H1 (cell line): ENCODE data around the gene IQCH. TPM values are rescaled to one million over a fixed set of nuclear protein-coding genes. Genes with fewer than 3 reads are reported as not detected.

Source experiments
- CTCF ChIA-PET: fragments of 300-600 bp; sonication (Branson Sonifier 250); formaldehyde crosslinking; loops from one replicate; lab custom pipeline; 2021; ENCODE audit not compliant: partially characterized antibody; lab: Charles Lee
- POLR2A ChIA-PET: fragments of 300-600 bp; sonication (Branson Sonifier 250); formaldehyde crosslinking; loops from one replicate; lab custom pipeline; 2021; ENCODE audit warnings: inconsistent platforms; ENCODE audit not compliant: partially characterized antibody; lab: Charles Lee
- DNase-seq, 2 experiments: peaks; one replicate each; pipeline versions ENCODE4 v3.0.0 to v3.0.0-alpha.2; 2010 to 2022; ENCODE audit warnings: low spot score in 2 of 2, low read depth in 1 of 2, mixed read lengths in 1 of 2
- FAIRE-seq: peaks from 2 replicates; lab custom pipeline; 2011; peaks lifted over from hg19 to GRCh38; lab: Jason Lieb, UNC
- H2AFZ ChIP-seq: 2 replicates; pipeline ENCODE4 v1.8.1; 2012; ENCODE audit warnings: low read length, inconsistent platforms
- H2AK5ac ChIP-seq: 2 replicates; pipeline ENCODE4 v1.6.1; 2013; ENCODE audit warnings: low read depth, low read length
- H2BK120ac ChIP-seq: replicated peaks from 2 replicates; pipeline ENCODE3; 2013; ENCODE audit warnings: low read depth, low read length, inconsistent platforms
- H2BK12ac ChIP-seq: 2 replicates; pipeline ENCODE4 v1.6.1; 2013; ENCODE audit warnings: low read depth, low read length
- H2BK15ac ChIP-seq: 2 replicates; pipeline ENCODE4 v1.6.1; 2013; ENCODE audit warnings: low read length
- H2BK20ac ChIP-seq: 2 replicates; pipeline ENCODE4 v1.6.1; 2013; ENCODE audit warnings: low read length
- H2BK5ac ChIP-seq: 2 replicates; pipeline ENCODE4 v1.6.1; 2013; ENCODE audit warnings: low read depth, low read length
- H3K14ac ChIP-seq: 2 replicates; pipeline ENCODE4 v1.6.1; 2013; ENCODE audit warnings: inconsistent platforms; ENCODE audit not compliant: insufficient read length
- H3K18ac ChIP-seq: 2 replicates; pipeline ENCODE4 v1.6.1; 2013; ENCODE audit warnings: low read length; ENCODE audit errors: extremely low read depth
- H3K23ac ChIP-seq: 2 replicates; pipeline ENCODE4 v1.6.1; 2013; ENCODE audit warnings: inconsistent platforms; ENCODE audit not compliant: insufficient read length
- H3K23me2 ChIP-seq: 2 replicates; pipeline ENCODE4 v1.6.1; 2013; ENCODE audit warnings: low read depth, low read length
- H3K27ac ChIP-seq: 2 replicates; pipeline ENCODE4 v1.6.1; 2011; ENCODE audit warnings: low read depth, low read length, inconsistent platforms
- H3K27me3 ChIP-seq, 4 experiments: replicated peaks in 1 of 4; 1 replicate in 1 of 4; 2 replicates in 3 of 4; pipeline versions ENCODE4 v1.6.1 to v1.8.1; 2011 to 2013; ENCODE audit warnings: low read length in 3 of 4, mild to moderate bottlenecking in 3 of 4, inconsistent platforms in 2 of 4, mixed read lengths in 2 of 4, moderate library complexity in 1 of 4; ENCODE audit not compliant: control insufficient read depth in 3 of 4, insufficient read depth in 3 of 4; ENCODE audit errors: extremely low read depth in 1 of 4
- H3K36me3 ChIP-seq, 4 experiments: 2 replicates each; pipeline versions ENCODE4 v1.6.1 to v1.8.1; 2011 to 2013; ENCODE audit warnings: mild to moderate bottlenecking in 4 of 4, low read length in 3 of 4, moderate library complexity in 2 of 4, control low read depth in 1 of 4, inconsistent platforms in 1 of 4; ENCODE audit not compliant: insufficient read depth in 4 of 4, control insufficient read depth in 2 of 4
- H3K4ac ChIP-seq: replicated peaks from 2 replicates; pipeline ENCODE3; 2013; ENCODE audit warnings: low read length, low read depth, mixed read lengths, inconsistent platforms; ENCODE audit not compliant: insufficient read length
- H3K4me1 ChIP-seq, 4 experiments: replicated peaks in 1 of 4; 1 replicate in 1 of 4; 2 replicates in 3 of 4; pipeline versions ENCODE4 v1.6.1 to v1.8.1; 2011 to 2013; ENCODE audit warnings: low read length in 3 of 4, inconsistent platforms in 2 of 4, mixed read lengths in 1 of 4; ENCODE audit not compliant: insufficient read depth in 4 of 4, control insufficient read depth in 3 of 4
- H3K4me2 ChIP-seq, 2 experiments: 2 replicates each; pipeline versions ENCODE4 v1.6.1 to v1.8.1; 2011 to 2013; ENCODE audit warnings: low read depth in 2 of 2, low read length in 2 of 2, control low read depth in 1 of 2, inconsistent platforms in 1 of 2, mild to moderate bottlenecking in 1 of 2; ENCODE audit not compliant: insufficient read depth in 1 of 2
- H3K4me3 ChIP-seq, 4 experiments: fragments of 200-600, 300-600 bp in 1 of 4; sonication (generic), shearing (Covaris generic), sonication (Bioruptor Twin) in 1 of 4; 2 replicates each; pipeline versions ENCODE4 v1.5.1 to v1.8.1; 2011 to 2016; ENCODE audit warnings: low read length in 4 of 4, low read depth in 3 of 4, control low read depth in 2 of 4, inconsistent platforms in 2 of 4, mild to moderate bottlenecking in 2 of 4, mixed read lengths in 1 of 4, moderate library complexity in 1 of 4; ENCODE audit not compliant: insufficient read depth in 2 of 4; ENCODE audit errors: extremely low read depth in 1 of 4
- H3K56ac ChIP-seq: replicated peaks from 2 replicates; pipeline ENCODE3; 2013; ENCODE audit warnings: low read depth, mild to moderate bottlenecking, mixed read lengths, low read length, inconsistent platforms; ENCODE audit not compliant: insufficient read length
- H3K79me1 ChIP-seq: 2 replicates; pipeline ENCODE4 v1.6.1; 2013; ENCODE audit warnings: low read depth, low read length, control low read depth
- H3K79me2 ChIP-seq, 2 experiments: 2 replicates each; pipeline versions ENCODE4 v1.6.1 to v1.8.1; 2012 to 2013; ENCODE audit warnings: low read length in 2 of 2, mild to moderate bottlenecking in 2 of 2, inconsistent platforms in 1 of 2; ENCODE audit not compliant: insufficient read depth in 2 of 2, control insufficient read depth in 1 of 2
- H3K9ac ChIP-seq, 4 experiments: replicated peaks in 1 of 4; 1 replicate in 1 of 4; 2 replicates in 3 of 4; pipeline versions ENCODE4 v1.6.1 to v1.8.1; 2011 to 2013; ENCODE audit warnings: low read depth in 3 of 4, low read length in 3 of 4, control low read depth in 2 of 4, mild to moderate bottlenecking in 2 of 4, moderate library complexity in 2 of 4, inconsistent platforms in 1 of 4; ENCODE audit errors: extremely low read depth in 1 of 4
- H3K9me3 ChIP-seq, 2 experiments: 2 replicates each; pipeline versions ENCODE4 v1.6.1 to v1.8.1; 2012 to 2013; ENCODE audit warnings: mild to moderate bottlenecking in 2 of 2, moderate library complexity in 2 of 2, control low read depth in 1 of 2, inconsistent platforms in 1 of 2, low read depth in 1 of 2, low read length in 1 of 2, mixed read lengths in 1 of 2; ENCODE audit not compliant: insufficient read depth in 2 of 2
- H4K20me1 ChIP-seq, 2 experiments: replicated peaks in 1 of 2; 2 replicates each; pipeline versions ENCODE3 to v1.8.1; 2011 to 2013; ENCODE audit warnings: inconsistent platforms in 2 of 2, low read length in 2 of 2, mild to moderate bottlenecking in 1 of 2; ENCODE audit not compliant: insufficient read depth in 2 of 2, control insufficient read depth in 1 of 2
- H4K5ac ChIP-seq: 2 replicates; pipeline ENCODE4 v1.6.1; 2013; ENCODE audit warnings: low read length, low read depth, mixed read lengths, inconsistent platforms; ENCODE audit not compliant: insufficient read length
- H4K8ac ChIP-seq: 2 replicates; pipeline ENCODE4 v1.8.0; 2013; ENCODE audit warnings: mild to moderate bottlenecking, moderate library complexity, low read length, inconsistent platforms; ENCODE audit not compliant: insufficient read depth; ENCODE audit errors: extremely low read depth
- H4K91ac ChIP-seq: replicated peaks from 2 replicates; pipeline ENCODE3; 2013; ENCODE audit warnings: low read length, mixed read lengths, inconsistent platforms; ENCODE audit not compliant: insufficient read length
- EZH2 ChIP-seq: fragments of 200-600 bp; sonication (generic); IDR thresholded peaks from 2 replicates; pipeline ENCODE4 v1.7.1; 2012; ENCODE audit warnings: low read depth, mild to moderate bottlenecking, moderate library complexity, low read length, inconsistent platforms; ENCODE audit not compliant: severe bottlenecking
- USF2 ChIP-seq: IDR thresholded peaks from 2 replicates; pipeline ENCODE4 v1.6.1; 2011; ENCODE audit warnings: low read length, improper control_type of control experiment
- WGBS, 2 experiments: shearing (Covaris generic) in 1 of 2; methylation state at CpG; one replicate each; pipeline versions ENCODE4 v1.1.6 to v1.1.7; 2013 to 2015; ENCODE audit warnings: low lambda C conversion rate in 2 of 2, mixed read lengths in 2 of 2, inconsistent platforms in 1 of 2, low coverage in 1 of 2, missing lambda C conversion rate in 1 of 2; ENCODE audit not compliant: insufficient replicate concordance in 2 of 2, insufficient coverage in 1 of 2, insufficient read length in 1 of 2; ENCODE audit errors: extremely low coverage in 1 of 2, missing lambda C conversion rate in 1 of 2; 5-methylcytosine and 5-hydroxymethylcytosine counted together
- polyA plus RNA-seq, 7 experiments: library from polyadenylated mRNA; depleted of rRNA in 3 of 7; stranded (reverse) in 5 of 7; unstranded in 2 of 7; fragments of >200 nt in 5 of 7; fragments of 200-250 nt in 2 of 7; gene quantifications; 1 replicate in 5 of 7; 2 replicates in 1 of 7; 4 replicates in 1 of 7; pipeline versions ENCODE4 v1.2.1 to v1.2.3, GENCODE V29; 2011 to 2013; ENCODE audit warnings: missing spikeins in 2 of 7, mixed read lengths in 2 of 7
- total RNA-seq: library from RNA; stranded (reverse); fragmentation: NEBNext Ultra II Directional; extraction: Animal tissue kit (Norgen Biotek cat#: 25700); gene quantifications from 2 replicates; pipeline ENCODE4 v1.2.1, GENCODE V29; 2021

IQCH gene
- total and polyA plus RNA-seq, 2 of the 8 experiments (the other 6 are each of a cell fraction or from before 2014, with no cell fraction given): 0.60 to 1.9 TPM

GRCh38 chr15:67274236-67274635, 19.6 kb downstream of the IQCH start:
- Histone ChIP-seq H4K91ac (no peak overlapping the region), H2AK5ac (no peak overlapping the region), H2AFZ (no peak overlapping the region), H3K36me3 (no peaks in the 10 kb centered on the region), H3K27ac (no peak overlapping the region), H3K4me1 (peaks cover 0 to 2% (median 0%) of the 10 kb centered on the region in 4 experiments; a peak in 3 of 7 replicates), H4K8ac (no peak overlapping the region), H3K27me3 (no peaks in the 10 kb centered on the region), H3K79me1 (no peaks in the 10 kb centered on the region), H3K9me3 (no peaks in the 10 kb centered on the region), H3K56ac (no peak overlapping the region), H2BK20ac (no peak overlapping the region), H3K4ac (no peak overlapping the region), H3K23ac (no peak overlapping the region), H3K4me2 (no peak overlapping the region), H2BK5ac (no peak overlapping the region), H4K20me1 (no peaks in the 10 kb centered on the region), H3K9ac (no peak overlapping the region), H3K14ac (no peak overlapping the region), H3K18ac (no peak overlapping the region), H2BK120ac (no peak overlapping the region), H3K4me3 (no peak overlapping the region), H3K79me2 (no peaks in the 10 kb centered on the region), H4K5ac (no peak overlapping the region), H2BK12ac (no peak overlapping the region), H2BK15ac (no peak overlapping the region), H3K23me2 (no peaks in the 10 kb centered on the region)
- FAIRE-seq (no peak), DNase-seq (no peak)
- ChIA-PET POLR2A (no interaction called here), CTCF (interaction anchor here (1.5 kb wide), 1 partner anchor 327 kb away, joined by 4 read pairs; no protein-coding TSS in a partner anchor)
- TF ChIP-seq EZH2 (no peak), USF2 (no peak)
- WGBS, 2 experiments: 87% methylated on average over 1 of the region's 1 CpG; no CpG with 5 or more reads in 1 of the 2 experiments
